WTC11 (cell line): ENCODE results near the gene CNDP1. TPM values are rescaled to one million over a fixed set of nuclear protein-coding genes. Genes with fewer than 3 reads are reported as not detected.

Source experiments
- ATAC-seq: fragments of 200-7000 bp; cut with Tn5 transposase; 2 replicates; pipeline ENCODE4 v1.10.0; 2021; ENCODE audit warnings: mild to moderate bottlenecking, moderate library complexity
- CTCF ChIA-PET: fragments of 300-600 bp; sonication (Branson Sonifier 250); formaldehyde crosslinking; loops from one replicate; lab custom pipeline; 2021; ENCODE audit warnings: antibody characterized with exemption; lab: Charles Lee
- POLR2A ChIA-PET: fragments of 350-600 bp; sonication (Branson Sonifier 250); formaldehyde crosslinking; loops from one replicate; lab custom pipeline; 2021; ENCODE audit warnings: antibody characterized with exemption; lab: Charles Lee
- DNase-seq: peaks from one replicate; pipeline ENCODE4 v3.0.0; 2021; ENCODE audit warnings: low spot score
- H3K27ac Mint-ChIP-seq: 2 replicates; pipeline ENCODE4 v1.8.0; 2021; ENCODE audit warnings: mixed read lengths
- H3K27me3 Mint-ChIP-seq: 2 replicates; pipeline ENCODE4 v1.8.0; 2021; ENCODE audit warnings: low read depth, mild to moderate bottlenecking, moderate library complexity, mixed read lengths
- H3K36me3 Mint-ChIP-seq: 2 replicates; pipeline ENCODE4 v1.8.0; 2021; ENCODE audit warnings: mixed read lengths
- H3K4me1 Mint-ChIP-seq: 2 replicates; pipeline ENCODE4 v1.8.0; 2022; ENCODE audit warnings: mixed read lengths
- H3K4me3 Mint-ChIP-seq: 2 replicates; pipeline ENCODE4 v1.8.0; 2021; ENCODE audit warnings: mild to moderate bottlenecking, moderate library complexity, mixed read lengths
- H3K9me3 Mint-ChIP-seq: 2 replicates; pipeline ENCODE4 v1.8.0; 2021; ENCODE audit warnings: mixed read lengths
- CREM ChIP-seq: sonication (generic); formaldehyde crosslinking; IDR thresholded peaks from 2 replicates; pipeline ENCODE4 v1.8.1; 2022; ENCODE audit warnings: mild to moderate bottlenecking, missing genetic modification reagents, moderate library complexity
- FOXJ3 ChIP-seq: sonication (generic); formaldehyde crosslinking; IDR thresholded peaks from 2 replicates; pipeline ENCODE4 v1.9.0; 2021; ENCODE audit warnings: missing genetic modification reagents, mild to moderate bottlenecking, borderline replicate concordance
- FOXP1 ChIP-seq: sonication (generic); formaldehyde crosslinking; IDR thresholded peaks from 2 replicates; pipeline ENCODE4 v1.8.0; 2022; ENCODE audit warnings: missing genetic modification reagents, mild to moderate bottlenecking, moderate library complexity, borderline replicate concordance
- NFYB ChIP-seq: sonication (generic); formaldehyde crosslinking; conservative IDR thresholded peaks from 2 replicates; pipeline ENCODE4 v1.8.0; 2022; ENCODE audit warnings: low read depth, missing genetic modification reagents
- SOX15 ChIP-seq: fragments of 250-450 bp; sonication (Bioruptor Pico); IDR thresholded peaks from 2 replicates; pipeline ENCODE4 v1.9.0; 2021; ENCODE audit warnings: mild to moderate bottlenecking
- ZNF121 ChIP-seq: sonication (generic); formaldehyde crosslinking; IDR thresholded peaks from 2 replicates; pipeline ENCODE4 v1.8.0; 2023; ENCODE audit warnings: missing genetic modification reagents
- ZNF138 ChIP-seq: sonication (generic); formaldehyde crosslinking; conservative IDR thresholded peaks from 2 replicates; pipeline ENCODE4 v1.8.1; 2022; ENCODE audit warnings: mild to moderate bottlenecking, moderate library complexity, missing genetic modification reagents
- total RNA-seq: library from RNA; stranded (reverse); gene quantifications from 3 replicates; pipeline ENCODE4 v1.2.3, GENCODE V29; 2021
- TF ChIP-seq, protein P1 (sequence below): sonication (generic); formaldehyde crosslinking; IDR thresholded peaks from 2 replicates; pipeline ENCODE4 v1.8.0; 2022; ENCODE audit warnings: mild to moderate bottlenecking, missing genetic modification reagents
- TF ChIP-seq, protein P2 (sequence below): fragments of 250-450 bp; sonication (Bioruptor Pico); IDR thresholded peaks from 2 replicates; pipeline ENCODE4 v1.8.0; 2021; ENCODE audit warnings: mild to moderate bottlenecking
- TF ChIP-seq, protein P3 (sequence below): sonication (generic); formaldehyde crosslinking; IDR thresholded peaks from 2 replicates; pipeline ENCODE4 v1.8.0; 2022; ENCODE audit warnings: mild to moderate bottlenecking, missing genetic modification reagents
- TF ChIP-seq, protein P4 (sequence below): sonication (generic); formaldehyde crosslinking; conservative IDR thresholded peaks from 2 replicates; pipeline ENCODE4 v1.8.1; 2022; ENCODE audit warnings: mild to moderate bottlenecking, missing genetic modification reagents
- TF ChIP-seq, protein P5 (sequence below): sonication (generic); formaldehyde crosslinking; IDR thresholded peaks from 2 replicates; pipeline ENCODE4 v1.8.1; 2023; ENCODE audit warnings: mild to moderate bottlenecking, moderate library complexity, missing genetic modification reagents
- TF ChIP-seq, protein P6 (sequence below): sonication (generic); formaldehyde crosslinking; IDR thresholded peaks from 2 replicates; pipeline ENCODE4 v1.8.1; 2023; ENCODE audit warnings: mild to moderate bottlenecking, missing genetic modification reagents
- TF ChIP-seq, protein P7 (sequence below): sonication (generic); formaldehyde crosslinking; IDR thresholded peaks from 2 replicates; pipeline ENCODE4 v1.8.0; 2022; ENCODE audit warnings: missing genetic modification reagents

The CNDP1 gene
- total RNA-seq, 1 experiment from 2014 or later, result 0.28 TPM

DNA sequence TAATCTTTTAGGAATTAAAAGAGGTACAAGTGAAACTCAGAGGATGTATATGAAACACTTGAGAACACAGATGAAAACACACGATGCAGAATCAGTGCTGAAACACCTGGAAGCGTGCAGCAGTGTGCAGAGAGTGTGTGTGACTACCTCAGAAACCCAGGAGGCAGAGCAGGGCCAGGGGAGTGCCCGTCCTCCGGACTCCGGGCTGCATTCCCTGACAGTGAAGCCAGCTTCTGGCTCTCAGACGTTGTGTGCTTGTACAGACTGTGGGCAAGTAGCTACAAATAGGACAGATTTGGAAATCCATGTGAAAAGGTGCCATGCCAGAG, 98.0 kb downstream of the CNDP1 start:
- H3K4me1 Mint-ChIP-seq, result peaks cover 12% of the 10 kb centered on the region
- POLR2A ChIA-PET, result no interaction called here
- DNase-seq (no peak), ATAC-seq (no peak)
- no peaks in the 10 kb centered on the region for H3K27me3 Mint-ChIP-seq
- CTCF ChIA-PET, result no interaction called here
- no peaks in the 10 kb centered on the region for H3K9me3 Mint-ChIP-seq
- no peak overlapping the region for H3K27ac Mint-ChIP-seq
- H3K4me3 Mint-ChIP-seq, result no peak overlapping the region
- TF ChIP-seq, protein P1, sequence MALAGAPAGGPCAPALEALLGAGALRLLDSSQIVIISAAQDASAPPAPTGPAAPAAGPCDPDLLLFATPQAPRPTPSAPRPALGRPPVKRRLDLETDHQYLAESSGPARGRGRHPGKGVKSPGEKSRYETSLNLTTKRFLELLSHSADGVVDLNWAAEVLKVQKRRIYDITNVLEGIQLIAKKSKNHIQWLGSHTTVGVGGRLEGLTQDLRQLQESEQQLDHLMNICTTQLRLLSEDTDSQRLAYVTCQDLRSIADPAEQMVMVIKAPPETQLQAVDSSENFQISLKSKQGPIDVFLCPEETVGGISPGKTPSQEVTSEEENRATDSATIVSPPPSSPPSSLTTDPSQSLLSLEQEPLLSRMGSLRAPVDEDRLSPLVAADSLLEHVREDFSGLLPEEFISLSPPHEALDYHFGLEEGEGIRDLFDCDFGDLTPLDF, result no peak
- TF ChIP-seq, protein P2, sequence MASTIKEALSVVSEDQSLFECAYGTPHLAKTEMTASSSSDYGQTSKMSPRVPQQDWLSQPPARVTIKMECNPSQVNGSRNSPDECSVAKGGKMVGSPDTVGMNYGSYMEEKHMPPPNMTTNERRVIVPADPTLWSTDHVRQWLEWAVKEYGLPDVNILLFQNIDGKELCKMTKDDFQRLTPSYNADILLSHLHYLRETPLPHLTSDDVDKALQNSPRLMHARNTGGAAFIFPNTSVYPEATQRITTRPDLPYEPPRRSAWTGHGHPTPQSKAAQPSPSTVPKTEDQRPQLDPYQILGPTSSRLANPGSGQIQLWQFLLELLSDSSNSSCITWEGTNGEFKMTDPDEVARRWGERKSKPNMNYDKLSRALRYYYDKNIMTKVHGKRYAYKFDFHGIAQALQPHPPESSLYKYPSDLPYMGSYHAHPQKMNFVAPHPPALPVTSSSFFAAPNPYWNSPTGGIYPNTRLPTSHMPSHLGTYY (CRISPR knock-in tag), result no peak
- TF ChIP-seq ZNF138 (CRISPR knock-in tag), result no peak
- TF ChIP-seq FOXP1 (CRISPR knock-in tag), result no peak
- TF ChIP-seq, protein P3, sequence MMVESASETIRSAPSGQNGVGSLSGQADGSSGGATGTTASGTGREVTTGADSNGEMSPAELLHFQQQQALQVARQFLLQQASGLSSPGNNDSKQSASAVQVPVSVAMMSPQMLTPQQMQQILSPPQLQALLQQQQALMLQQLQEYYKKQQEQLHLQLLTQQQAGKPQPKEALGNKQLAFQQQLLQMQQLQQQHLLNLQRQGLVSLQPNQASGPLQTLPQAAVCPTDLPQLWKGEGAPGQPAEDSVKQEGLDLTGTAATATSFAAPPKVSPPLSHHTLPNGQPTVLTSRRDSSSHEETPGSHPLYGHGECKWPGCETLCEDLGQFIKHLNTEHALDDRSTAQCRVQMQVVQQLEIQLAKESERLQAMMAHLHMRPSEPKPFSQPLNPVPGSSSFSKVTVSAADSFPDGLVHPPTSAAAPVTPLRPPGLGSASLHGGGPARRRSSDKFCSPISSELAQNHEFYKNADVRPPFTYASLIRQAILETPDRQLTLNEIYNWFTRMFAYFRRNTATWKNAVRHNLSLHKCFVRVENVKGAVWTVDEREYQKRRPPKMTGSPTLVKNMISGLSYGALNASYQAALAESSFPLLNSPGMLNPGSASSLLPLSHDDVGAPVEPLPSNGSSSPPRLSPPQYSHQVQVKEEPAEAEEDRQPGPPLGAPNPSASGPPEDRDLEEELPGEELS (CRISPR knock-in tag), result no peak
- no peak for TF ChIP-seq ZNF121 (CRISPR knock-in tag)
- TF ChIP-seq, protein P4, sequence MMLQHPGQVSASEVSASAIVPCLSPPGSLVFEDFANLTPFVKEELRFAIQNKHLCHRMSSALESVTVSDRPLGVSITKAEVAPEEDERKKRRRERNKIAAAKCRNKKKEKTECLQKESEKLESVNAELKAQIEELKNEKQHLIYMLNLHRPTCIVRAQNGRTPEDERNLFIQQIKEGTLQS (CRISPR knock-in tag), result no peak
- TF ChIP-seq, protein P5, sequence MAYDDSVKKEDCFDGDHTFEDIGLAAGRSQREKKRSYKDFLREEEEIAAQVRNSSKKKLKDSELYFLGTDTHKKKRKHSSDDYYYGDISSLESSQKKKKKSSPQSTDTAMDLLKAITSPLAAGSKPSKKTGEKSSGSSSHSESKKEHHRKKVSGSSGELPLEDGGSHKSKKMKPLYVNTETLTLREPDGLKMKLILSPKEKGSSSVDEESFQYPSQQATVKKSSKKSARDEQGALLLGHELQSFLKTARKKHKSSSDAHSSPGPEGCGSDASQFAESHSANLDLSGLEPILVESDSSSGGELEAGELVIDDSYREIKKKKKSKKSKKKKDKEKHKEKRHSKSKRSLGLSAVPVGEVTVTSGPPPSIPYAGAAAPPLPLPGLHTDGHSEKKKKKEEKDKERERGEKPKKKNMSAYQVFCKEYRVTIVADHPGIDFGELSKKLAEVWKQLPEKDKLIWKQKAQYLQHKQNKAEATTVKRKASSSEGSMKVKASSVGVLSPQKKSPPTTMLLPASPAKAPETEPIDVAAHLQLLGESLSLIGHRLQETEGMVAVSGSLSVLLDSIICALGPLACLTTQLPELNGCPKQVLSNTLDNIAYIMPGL (CRISPR knock-in tag), result no peak
- TF ChIP-seq CREM (CRISPR knock-in tag), result no peak
- no peak for TF ChIP-seq NFYB (CRISPR knock-in tag)
- TF ChIP-seq, protein P6, sequence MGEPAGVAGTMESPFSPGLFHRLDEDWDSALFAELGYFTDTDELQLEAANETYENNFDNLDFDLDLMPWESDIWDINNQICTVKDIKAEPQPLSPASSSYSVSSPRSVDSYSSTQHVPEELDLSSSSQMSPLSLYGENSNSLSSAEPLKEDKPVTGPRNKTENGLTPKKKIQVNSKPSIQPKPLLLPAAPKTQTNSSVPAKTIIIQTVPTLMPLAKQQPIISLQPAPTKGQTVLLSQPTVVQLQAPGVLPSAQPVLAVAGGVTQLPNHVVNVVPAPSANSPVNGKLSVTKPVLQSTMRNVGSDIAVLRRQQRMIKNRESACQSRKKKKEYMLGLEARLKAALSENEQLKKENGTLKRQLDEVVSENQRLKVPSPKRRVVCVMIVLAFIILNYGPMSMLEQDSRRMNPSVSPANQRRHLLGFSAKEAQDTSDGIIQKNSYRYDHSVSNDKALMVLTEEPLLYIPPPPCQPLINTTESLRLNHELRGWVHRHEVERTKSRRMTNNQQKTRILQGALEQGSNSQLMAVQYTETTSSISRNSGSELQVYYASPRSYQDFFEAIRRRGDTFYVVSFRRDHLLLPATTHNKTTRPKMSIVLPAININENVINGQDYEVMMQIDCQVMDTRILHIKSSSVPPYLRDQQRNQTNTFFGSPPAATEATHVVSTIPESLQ, result no peak
- TF ChIP-seq, protein P7, sequence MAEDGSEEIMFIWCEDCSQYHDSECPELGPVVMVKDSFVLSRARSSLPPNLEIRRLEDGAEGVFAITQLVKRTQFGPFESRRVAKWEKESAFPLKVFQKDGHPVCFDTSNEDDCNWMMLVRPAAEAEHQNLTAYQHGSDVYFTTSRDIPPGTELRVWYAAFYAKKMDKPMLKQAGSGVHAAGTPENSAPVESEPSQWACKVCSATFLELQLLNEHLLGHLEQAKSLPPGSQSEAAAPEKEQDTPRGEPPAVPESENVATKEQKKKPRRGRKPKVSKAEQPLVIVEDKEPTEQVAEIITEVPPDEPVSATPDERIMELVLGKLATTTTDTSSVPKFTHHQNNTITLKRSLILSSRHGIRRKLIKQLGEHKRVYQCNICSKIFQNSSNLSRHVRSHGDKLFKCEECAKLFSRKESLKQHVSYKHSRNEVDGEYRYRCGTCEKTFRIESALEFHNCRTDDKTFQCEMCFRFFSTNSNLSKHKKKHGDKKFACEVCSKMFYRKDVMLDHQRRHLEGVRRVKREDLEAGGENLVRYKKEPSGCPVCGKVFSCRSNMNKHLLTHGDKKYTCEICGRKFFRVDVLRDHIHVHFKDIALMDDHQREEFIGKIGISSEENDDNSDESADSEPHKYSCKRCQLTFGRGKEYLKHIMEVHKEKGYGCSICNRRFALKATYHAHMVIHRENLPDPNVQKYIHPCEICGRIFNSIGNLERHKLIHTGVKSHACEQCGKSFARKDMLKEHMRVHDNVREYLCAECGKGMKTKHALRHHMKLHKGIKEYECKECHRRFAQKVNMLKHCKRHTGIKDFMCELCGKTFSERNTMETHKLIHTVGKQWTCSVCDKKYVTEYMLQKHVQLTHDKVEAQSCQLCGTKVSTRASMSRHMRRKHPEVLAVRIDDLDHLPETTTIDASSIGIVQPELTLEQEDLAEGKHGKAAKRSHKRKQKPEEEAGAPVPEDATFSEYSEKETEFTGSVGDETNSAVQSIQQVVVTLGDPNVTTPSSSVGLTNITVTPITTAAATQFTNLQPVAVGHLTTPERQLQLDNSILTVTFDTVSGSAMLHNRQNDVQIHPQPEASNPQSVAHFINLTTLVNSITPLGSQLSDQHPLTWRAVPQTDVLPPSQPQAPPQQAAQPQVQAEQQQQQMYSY, result no peak
- TF ChIP-seq SOX15 (CRISPR knock-in tag), result no peak
- TF ChIP-seq FOXJ3, result no peak
- H3K36me3 Mint-ChIP-seq, result peaks cover 16% of the 10 kb centered on the region; the same call in 1 of the 2 replicates
